CD4-positive, alpha-beta T cell treated with Interleukin-12 subunit alpha and Interleukin-12 subunit beta, for 1 hour (primary cell): Measurements from ENCODE around the gene SLC66A1.

ENCODE experiments used
- DNase-seq: peaks from one replicate; pipeline ENCODE4 v3.0.0-alpha.2; 2020

SLC66A1 gene

DNA sequence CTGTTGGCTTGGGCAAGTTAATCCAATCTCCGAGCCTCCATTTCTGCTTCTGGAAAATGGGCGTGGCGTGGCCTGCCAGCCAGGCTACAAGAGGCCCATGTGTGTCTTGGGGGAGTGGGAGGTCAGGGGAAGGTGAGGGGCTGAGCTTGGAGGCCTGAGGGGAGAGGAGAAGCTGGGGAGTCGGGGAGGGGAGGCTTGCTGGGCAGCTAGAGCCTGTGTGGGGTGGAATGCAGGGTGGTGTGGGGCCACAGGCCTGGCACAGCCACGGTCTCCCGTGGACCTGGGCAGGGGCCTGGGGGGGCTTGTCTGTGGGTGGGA is 14.6 kb downstream of the SLC66A1 start:
- DNase-seq = no peak

DNA sequence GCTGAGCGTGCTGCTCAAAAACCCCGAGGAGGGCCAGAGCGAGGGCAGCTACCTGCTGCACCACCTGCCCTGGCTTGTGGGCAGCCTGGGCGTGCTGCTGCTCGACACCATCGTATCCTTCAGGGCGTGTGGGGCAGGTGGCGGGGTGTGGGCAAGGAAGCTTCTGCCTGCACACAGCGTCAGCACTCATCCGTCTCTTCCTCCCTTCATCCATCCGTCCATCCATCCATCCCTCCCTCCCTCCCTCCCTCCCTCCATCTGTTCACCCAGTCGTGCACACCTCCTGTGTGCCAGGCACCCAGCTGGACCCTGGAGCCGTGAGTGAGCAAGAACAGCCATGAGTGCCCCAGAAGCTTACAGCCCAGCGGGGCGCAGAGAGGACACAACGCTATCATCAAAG is 15.2 kb downstream of the SLC66A1 start:
- DNase-seq = no peak

DNA sequence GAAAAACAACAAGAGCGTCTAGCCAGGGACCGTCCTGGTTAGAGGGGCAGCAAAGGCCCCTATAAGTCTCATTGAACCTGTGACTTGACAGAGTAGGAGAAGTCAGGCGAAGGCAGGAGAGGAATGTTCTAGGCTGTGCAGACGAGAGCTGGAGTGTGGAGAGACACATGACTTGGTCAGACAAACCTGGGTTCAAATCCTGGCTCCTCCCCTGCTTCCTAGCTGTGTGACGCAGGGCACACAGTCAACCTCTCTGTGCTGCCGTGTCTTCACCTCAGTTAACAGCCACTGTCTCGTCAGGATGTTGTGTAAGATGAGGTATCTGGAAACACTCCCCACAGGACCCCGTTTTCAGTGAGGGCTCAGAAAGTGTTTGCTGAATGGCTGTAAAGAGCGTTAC is 15.6 kb downstream of the SLC66A1 start:
- no peak for DNase-seq

DNA sequence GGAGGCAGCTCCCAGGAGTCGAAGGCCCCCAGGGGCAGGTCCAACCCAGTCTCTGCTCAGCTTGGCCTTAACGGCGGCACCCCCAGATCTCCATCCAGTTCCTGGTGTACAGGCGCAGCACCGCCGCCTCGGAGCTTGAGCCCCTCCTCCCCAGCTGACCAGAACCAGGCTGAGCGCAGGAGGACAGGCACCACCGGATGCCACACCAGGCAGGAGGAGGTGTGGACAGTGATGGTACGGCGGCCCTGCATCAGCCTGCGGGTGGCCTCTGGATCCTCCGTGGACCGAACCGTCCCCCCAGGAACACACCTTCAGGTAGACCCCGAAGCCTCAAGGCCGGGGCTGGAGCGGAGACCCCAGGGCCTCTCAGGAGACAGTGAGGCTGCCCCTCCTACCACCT is 16.4 kb downstream of the SLC66A1 start:
- DNase-seq = no peak

DNA sequence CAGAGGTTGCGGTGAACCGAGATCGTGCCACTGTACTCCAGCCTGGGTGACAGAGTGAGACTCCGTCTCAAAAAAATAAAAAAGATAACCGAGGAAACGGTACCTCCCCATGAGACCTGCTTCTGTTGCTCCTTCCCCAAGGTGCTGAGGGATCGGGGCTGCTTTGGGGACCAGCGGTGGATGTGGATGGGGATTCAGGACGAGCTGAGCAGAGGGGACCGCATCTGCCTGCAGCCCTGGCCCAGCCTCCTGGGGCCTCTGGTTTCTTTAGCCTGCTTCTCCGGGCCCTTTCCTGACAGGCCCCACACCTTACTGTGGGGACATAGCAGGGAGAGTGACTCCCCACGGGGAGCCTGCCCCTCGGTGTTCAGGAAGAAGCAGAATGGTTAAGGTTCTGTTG is 17.1 kb downstream of the SLC66A1 start:
- DNase-seq = no peak

DNA sequence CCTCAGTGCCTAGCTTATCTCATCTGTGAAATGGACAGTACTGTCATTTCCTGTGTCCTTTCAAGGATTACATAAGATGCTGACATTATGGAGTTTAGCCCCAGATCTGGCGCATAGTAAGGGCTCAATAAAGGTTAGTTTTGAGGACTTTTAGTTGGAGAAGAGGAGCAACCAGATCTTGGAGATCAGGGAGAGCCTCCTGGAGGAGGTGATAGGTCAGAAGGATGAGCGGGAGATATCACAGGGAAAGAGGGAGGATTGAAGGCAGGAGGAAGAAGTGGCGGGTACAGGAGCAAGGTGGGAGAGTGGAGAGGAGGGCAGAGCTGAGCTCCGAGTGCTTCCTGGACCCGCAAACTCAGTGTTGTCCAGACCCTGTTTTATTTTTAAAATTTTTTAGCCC is 17.5 kb downstream of the SLC66A1 start:
- no peak for DNase-seq

DNA sequence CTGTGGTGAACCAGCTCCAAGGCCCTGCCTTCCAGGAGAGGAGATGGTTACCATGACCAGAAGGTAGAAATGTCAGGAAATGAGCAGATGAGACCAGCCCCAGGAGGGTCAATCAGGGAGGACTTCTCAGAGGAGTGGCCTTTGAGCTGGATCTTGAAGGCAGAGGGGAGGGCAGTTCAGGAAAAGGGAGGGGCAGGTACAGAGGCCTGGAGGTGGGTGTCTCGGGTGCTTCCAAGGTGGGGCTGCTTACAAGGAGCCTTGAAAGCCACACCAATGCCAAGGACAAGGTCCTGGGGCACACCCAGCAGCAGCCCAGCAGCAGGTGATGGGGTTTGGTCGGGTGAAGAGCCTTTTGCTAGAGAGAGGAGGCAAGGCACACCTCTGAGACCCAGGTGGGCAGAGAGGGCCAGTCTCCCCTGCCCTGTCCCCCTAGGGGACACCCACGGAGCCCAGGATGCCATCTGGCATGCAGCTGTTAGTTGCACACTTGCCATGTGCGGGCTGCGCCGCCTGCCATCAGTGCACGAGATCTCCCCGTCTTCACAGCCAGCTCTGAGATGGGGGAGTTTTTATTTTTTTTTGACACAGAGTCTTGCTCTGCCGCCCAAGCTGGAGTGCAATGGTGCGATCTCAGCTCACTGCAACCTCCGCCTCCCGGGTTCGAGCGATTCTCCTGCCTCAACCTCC is 18.5 kb downstream of the SLC66A1 start:
- DNase-seq = no peak

DNA sequence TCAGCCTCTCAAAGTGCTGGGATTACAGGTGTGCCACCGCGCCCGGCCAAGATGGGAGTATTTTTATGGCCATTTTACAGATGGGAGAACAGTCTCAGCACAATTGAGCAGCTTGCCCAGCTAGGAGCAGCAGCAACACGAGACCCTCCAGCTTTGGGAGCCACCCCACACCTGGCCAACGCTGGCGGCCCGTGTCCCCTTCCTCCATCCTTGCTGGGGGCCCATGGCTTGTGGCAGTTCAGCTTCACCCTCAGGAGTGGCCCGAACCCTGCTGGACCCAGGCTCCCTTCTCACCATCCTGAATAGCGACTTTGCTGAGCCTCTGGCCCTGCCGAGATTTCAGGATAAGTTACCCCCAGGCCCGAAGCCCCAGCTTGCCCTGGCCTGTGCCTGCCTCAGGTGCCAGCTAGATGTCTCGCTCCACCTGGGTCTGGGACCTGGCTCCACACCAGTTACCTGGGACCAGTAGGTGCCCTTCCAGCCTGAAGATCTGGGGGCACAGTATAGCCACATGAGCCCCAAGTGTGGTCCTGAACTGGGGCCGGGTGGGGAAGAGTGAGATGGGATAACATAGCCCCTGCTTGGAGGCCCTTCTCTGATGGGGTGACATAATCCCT is 19.2 kb downstream of the SLC66A1 start:
- DNase-seq = no peak

DNA sequence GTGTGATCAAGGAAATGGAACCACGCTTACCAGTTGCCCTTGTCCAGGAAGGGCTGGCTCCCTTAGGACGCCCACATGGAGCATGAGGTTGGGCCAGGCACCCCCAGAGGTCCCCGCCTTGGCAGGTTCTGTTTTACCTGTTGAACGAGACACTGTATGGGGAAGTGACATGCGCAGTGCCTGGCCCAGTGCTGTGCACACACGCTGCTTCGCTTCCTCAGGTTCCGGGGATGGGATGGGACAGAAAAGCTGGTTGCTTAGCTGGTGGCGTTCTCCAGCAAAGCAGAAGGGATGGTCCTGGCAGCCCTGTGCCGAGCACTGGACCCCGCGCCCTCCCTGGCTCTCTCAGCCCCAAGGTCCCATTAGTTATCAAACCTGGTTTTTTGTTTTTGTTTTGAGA is 20.7 kb downstream of the SLC66A1 start:
- DNase-seq = no peak

DNA sequence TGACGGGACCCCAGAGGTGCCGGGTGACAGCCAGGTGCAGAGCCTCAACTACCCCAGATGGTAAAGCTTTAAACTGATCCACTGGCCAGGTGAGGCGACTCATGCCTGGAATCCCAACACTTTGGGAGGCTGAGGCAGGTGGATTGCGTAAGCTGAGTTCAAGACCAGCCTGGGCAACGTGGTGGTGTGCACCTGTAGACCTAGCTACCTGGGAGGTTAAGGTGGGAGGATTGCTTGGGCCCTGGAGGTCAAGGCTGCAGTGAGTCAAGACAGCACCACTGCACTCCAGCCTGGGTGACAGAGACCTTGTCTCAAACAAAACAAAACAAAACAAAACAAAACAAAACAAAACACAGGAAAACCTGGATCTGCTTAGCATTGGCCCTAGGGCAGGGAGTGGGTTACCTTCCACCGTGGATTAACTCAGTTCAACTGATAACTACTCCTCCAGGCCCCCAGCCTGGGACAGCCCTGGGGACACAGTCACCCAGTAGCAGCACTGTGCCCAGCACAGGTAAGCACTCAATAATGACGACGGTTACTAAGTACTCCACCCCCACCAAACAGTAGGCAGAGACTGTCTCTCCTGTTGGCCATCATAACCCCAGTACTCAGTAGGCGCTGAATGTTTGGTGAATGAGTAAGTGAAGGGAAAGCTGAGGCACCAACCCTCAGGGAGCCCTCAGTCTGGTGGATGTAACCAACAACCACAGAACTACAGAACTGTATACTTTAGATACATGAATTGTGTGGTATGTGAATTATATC is 21.6 kb downstream of the SLC66A1 start:
- DNase-seq = no peak

DNA sequence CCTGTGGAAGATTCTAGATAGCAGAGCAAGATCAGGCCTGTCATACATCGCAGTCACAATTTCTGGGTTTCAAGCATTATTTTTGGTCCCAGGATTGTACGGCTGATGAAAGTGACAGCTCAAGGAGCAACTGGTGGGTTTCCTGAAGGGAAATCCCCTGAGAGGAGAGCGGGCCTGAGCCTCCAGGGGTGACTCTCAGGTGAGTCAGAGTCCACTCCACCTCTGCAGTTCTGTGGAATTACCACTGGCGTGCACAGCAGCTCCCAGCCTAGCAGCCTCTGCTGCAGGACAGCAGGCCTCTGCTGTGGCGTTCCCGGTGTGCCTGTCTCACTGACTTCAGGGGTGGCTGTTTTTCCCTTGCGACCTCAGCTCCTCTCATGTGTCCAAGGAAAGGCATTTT is 24.4 kb downstream of the SLC66A1 start:
- no peak for DNase-seq

DNA sequence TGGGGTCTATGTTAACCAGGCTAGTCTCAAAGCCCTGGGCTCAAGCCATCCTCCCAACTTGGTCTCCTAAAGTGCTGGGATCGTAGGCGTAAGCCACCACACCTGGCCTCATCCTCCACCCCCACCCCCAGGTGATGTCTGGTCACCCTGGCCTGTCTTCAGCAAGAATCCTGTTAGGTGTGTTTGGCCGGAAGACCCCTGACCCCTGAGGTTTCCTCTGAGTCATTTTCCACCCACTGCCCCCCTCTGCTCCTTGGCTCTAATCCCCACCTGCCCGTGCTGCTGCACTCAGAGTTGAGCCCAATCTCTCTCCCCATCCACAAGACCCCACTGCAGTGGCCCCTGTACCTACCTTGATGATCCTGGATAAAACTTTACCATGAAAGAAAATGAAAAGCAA is 25.2 kb downstream of the SLC66A1 start:
- DNase-seq = no peak

DNA sequence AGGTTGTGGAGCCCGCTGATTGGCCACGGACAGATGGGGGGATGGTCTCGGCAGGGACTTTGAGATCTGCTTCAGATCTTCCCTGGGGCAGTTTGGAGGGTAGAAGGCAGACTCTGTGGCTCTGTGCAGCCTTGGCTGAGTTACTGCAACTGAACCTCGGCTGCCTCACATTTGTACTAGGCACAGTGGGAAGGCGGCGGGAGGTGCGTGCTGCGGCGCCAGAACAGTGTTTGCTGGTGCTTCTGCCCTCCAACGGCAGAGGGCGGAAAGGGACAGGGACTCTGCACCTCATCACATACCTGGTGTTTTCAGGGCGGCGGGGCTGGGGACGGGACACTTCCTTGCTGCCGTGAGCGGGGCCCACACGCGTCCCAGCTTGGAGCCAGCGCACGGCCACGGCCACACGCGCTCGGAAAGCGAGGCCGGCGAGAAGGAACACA is 26.2 kb downstream of the SLC66A1 start:
- no peak for DNase-seq

DNA sequence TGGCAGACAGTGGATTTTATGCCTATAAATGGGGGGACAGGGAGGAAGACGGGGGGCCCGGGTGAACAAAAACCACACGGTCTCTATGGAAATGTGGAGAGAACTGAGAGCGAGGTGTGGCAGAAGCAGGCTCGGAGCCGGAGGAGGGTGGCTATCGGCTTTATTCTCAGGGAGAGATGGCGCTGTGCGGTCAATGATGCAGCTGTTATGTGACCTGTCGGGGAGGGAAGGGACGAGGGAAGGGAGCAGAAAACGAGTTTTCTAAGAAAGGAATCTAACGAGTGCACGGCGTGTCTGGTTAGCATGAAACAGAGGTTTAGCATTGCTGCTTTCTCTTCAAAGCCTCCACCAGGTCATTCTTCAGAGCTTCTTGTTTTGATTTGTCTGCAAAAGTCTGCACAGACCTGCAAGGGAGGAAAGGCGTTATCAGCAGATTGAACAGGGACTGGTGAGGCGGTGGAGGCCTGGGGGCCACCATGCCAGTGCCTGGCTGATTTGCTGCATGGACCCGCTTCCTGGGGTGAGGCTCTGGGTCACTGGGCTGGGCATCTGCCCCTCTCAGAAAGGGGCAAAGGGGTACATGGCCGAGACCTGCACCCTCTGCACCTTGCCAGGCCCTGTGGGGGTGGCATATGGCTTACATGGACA is 27.2 kb downstream of the SLC66A1 start:
- no peak for DNase-seq

DNA sequence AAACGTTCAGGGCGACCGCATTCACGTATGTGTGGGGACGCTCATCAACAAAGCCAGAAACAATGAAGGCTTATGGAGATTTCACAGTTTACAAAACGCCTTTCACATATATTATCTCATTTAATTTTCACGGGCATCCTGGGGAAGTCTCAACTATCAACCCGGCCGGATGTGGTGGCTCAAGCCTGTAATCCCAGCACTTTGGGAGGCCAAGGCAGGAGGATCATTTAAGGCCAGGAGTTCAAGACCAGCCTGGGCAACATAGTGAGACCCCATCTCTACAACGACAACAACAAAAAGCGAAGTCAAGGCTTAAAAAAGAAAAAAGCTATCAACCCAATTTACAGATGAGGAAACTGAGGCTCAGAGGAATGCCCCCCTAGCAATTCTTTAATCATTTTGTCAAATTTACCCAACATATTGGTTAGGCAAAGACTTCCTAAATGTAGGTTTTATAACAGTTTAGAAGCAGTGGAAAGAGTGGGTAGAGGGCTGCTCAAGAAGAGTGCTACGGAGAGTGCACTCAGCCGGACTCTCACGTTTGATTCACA is 28.3 kb downstream of the SLC66A1 start:
- no peak for DNase-seq

DNA sequence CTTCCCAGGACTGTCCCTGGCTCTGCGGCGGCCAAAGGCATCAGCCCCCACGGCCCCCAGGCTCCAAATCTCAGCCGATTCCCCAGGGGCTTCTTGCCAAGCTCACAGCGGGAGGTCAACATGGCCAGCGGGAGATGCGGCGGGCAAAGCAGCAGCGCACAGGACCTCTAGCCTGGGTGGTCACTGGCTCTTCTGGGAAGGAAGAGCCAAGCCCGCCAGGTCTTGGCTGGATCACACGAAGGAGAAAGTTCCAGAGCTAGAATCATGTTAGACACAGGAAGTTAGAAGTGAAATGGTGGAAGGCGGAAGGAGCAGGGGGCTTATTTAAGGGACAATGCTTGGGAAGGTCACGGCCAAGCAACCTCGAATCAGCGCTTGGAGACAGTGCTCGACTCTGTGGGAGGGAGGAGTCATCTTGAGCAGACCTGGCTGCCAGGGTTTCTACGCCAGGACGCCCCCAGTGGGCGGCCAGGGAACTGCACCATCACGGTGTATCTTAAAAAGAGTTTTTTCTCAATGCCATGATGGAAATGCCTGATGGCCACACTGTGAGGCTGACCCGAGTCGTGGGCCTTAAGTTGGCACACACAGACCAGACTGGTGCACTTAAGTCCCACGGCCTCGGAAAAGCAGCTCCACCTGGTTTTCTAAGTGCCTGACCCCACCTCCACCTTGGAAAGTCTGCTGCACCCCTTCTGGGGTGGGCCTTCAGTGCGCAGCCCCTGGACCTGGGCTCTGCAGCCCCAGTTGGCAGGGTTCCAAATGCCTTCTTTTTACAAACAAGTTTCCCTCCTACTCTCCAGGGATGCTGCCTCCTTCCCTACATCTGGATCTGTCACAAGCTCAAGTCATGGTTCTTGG is 29.3 kb downstream of the SLC66A1 start:
- DNase-seq = peak; percentile 75

DNA sequence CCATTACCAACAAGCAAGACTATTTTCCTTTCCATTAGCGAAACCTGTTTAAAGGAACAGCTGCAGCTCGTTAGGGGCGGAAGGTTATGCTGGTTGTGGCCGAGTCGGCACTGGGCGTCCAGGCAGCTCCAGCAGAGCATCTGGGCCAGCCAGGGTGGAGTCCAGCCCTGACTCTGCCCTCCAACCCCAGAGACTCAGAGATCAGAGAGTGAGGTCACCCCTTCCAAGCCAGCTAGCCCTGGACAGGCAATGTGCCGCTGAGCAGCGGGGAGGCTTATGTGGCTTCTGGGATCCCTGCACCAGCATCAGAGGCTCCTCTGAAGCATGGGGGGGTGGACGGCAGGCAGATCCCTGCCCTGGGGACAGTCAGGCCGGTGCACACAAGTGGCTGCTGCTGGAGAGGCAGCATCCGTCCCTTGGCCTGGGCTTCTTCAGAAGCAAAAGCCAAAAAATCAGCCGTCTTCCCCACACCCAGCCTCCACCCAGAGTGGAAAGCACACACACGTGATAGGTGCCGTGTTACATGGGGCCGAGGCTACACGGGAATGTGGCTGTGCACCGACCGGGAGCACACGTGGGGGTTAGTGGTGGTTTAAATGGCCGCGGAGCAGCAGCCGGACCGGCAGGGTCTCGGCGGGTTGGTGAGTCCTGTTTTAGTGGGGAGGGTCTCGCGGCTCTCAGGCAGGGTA is 30.1 kb downstream of the SLC66A1 start:
- no peak for DNase-seq

DNA sequence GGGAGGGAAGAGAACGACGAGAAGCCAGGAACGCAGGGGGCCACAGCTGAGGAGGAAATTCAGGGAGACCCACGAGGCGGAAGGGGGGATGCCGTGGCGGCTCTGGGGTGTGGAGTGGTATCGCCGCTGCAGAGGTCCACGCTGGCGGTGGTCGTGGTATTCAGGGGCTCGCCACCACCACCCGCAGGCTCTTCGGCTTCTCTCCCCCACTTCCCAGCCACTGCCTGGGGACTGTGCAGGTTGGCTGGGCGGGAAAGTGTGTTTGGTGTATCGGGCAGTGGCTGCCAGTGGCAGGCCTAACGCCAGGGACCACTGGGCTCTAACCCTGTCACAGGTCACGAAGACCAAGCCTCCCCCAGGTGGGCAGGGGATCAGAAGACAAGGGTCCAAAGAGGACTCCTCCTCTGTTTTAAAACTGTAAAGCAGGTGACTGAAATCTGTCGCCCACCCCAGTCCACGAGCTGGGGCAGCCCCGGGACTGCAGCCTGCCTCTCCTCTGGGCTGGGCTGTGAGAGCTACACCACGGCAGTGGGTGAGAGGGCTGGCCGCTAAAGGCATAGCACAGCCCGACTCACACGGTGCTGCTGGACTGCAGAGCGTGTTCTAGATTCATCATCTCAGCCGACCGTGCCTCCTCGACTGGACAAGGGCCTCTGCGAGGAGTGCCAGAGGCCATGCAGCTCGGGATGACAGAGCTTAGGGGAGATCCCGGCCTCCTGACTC is 30.9 kb downstream of the SLC66A1 start:
- no peak for DNase-seq

DNA sequence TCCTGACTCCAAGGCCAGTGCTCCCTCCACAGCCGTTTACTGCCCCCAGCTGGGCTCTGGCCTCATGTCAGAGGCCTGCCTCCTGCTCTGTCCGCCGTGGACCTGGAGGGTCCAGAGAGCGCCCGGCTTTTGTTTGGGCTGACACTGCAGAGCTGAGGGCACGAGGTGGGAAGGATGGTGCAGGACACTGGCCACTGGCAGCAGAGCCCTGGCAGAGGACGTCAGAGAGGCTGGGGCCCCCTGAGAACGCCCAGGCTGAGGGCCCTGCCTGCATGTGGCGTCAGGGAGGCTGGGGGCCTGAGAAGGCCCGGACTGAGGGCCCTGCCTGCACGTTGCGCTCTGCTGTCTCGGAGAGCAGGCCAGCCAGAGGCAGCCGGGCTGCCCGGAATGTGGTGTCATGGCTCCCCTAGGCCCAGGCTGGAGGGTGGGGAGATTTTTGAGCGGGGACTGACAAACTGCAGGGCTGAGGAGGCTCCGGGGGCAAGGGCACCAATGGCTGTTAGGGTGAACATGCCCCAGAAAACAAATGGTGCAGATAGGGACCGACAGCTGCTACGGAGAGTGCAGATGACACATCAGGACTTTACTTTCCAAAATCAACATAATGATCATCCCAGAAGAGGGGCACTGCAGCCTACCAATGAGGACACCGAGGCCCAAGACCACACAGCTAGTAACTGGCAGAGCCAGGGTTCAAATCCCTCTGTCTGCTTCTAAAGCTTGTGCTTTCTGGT is 31.7 kb downstream of the SLC66A1 start:
- no peak for DNase-seq

DNA sequence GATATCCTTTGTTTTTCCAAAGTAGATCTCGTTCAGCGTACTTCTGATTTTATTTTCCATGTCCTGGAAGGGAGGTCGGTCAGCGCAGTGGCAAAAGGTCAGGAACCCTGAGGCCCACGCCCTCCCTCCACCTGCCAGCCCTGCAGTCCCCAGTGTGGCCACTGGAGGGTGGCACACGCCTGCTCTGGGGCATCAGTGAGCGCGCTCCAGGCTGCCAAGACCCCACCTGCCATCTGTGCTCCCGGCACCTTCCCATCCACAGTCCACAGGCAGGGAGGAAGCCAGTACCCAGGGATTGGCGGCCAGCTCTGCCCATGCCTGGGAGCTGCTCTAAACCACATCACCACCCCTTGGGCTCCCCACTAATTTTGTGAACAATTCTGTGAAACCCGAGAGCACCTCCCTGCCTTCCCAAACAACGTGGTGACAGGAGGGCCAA is 32.3 kb downstream of the SLC66A1 start:
- peak; percentile 41 for DNase-seq
